Measurements from ENCODE around the gene MAPK4. TPM values are rescaled to one million over a fixed set of nuclear protein-coding genes. Genes with fewer than 3 reads are reported as not detected.
A peak's percentile ranks its signal among the peaks of the same experiment; 100 is the strongest.
"Not testable (repeated sequence)": the region's sequence is repeated elsewhere in the genome, so short reads cannot be mapped to it uniquely, and the experiment has no call there.

MAPK4 gene
- total and polyA plus RNA-seq, 3 donors from 2014 or later, result 9.3 to 18.1 (median 13.3) TPM

DNA sequence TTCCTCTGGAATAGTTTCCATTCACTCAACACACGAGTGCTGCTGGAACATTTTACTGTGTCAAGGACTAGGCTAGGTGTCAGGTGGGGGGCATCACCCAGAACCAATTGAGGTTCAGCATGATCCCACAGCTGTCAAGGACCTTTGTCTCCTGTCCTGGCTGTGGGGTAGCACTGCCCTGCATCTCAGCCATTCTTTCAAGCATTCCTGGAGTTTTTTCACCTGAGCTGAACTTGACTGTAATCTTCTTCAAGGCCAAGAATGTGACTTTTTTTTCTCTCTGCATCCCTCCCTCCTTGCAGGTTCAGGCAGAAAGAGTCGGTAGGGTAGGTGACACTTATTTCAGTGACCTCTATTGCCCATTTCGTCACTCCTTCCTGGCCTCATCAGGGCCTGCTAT is 3.5 kb downstream of the MAPK4 start:
- Histone ChIP-seq H3K27ac (no peak overlapping the region), H3K9me3 (no peaks in the 10 kb centered on the region), H3K36me3 (ENCODE audit: low read depth, missing control alignments) (no peaks in the 10 kb centered on the region), H3K27me3 (no peaks in the 10 kb centered on the region), H3K4me3 (no peak overlapping the region), H3K4me1 (peaks cover 4% of the 10 kb centered on the region)
- intact Hi-C loops (cut with DNase I; ENCODE audit: low total_unique reads), result no loop called here
- no peak for TF ChIP-seq POLR2A (IDR thresholded peaks at IDR 0.05)
- TF ChIP-seq, protein P1, sequence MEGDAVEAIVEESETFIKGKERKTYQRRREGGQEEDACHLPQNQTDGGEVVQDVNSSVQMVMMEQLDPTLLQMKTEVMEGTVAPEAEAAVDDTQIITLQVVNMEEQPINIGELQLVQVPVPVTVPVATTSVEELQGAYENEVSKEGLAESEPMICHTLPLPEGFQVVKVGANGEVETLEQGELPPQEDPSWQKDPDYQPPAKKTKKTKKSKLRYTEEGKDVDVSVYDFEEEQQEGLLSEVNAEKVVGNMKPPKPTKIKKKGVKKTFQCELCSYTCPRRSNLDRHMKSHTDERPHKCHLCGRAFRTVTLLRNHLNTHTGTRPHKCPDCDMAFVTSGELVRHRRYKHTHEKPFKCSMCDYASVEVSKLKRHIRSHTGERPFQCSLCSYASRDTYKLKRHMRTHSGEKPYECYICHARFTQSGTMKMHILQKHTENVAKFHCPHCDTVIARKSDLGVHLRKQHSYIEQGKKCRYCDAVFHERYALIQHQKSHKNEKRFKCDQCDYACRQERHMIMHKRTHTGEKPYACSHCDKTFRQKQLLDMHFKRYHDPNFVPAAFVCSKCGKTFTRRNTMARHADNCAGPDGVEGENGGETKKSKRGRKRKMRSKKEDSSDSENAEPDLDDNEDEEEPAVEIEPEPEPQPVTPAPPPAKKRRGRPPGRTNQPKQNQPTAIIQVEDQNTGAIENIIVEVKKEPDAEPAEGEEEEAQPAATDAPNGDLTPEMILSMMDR (IDR thresholded peaks at IDR 0.05), result no peak
- 69 to 73% methylated on average over 3 of the region's 3 CpGs for WGBS, 2 donors
- no peak for DNase-seq

DNA sequence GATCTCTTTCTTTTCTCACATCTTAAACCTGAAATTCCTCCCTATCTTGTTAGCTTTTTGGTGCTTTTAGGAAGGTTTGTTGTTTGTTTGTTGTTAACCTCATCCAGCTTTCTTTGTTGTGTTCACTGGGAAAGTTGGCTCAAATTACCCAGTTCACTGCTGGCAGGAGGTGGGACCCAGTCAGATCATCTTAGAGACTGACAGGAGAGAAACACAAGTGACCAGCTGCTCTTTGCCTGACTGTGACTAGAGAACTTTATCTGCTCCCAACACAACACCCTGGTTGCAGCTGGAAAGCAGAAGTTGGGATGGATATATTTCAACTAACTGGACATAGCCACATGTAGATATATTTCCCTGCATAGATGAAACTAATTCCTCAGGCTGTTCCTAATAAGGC is 10.0 kb downstream of the MAPK4 start:
- TF ChIP-seq POLR2A (IDR thresholded peaks at IDR 0.05), result no peak
- TF ChIP-seq, protein P1 (IDR thresholded peaks at IDR 0.05), result no peak
- Histone ChIP-seq H3K36me3 (ENCODE audit: low read depth, missing control alignments) (no peaks in the 10 kb centered on the region), H3K27ac (no peak overlapping the region), H3K9me3 (no peaks in the 10 kb centered on the region), H3K4me1 (no peaks in the 10 kb centered on the region), H3K4me3 (no peak overlapping the region), H3K27me3 (no peaks in the 10 kb centered on the region)
- DNase-seq, result no peak
- intact Hi-C loops (cut with DNase I; ENCODE audit: low total_unique reads), result no loop called here

DNA sequence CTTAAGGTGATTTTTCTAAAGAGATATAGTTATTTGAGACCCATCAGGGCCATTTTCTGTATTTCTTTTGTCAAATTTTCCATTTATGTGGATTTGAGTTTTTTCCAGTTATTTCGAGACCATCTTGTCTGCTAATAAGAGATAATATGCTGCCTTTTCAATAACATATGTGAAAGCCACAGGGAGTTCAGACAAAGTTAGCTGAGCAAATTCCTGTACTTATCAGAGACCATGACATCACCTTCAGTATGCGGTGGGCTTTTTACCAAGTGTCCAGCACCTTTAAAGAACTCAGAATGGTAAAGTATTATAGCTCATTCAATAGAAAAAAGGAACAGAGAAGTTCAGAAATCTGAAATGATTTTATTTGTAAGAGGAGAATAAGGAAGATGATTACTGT is 11.7 kb downstream of the MAPK4 start:
- H3K9me3 ChIP-seq, result no peaks in the 10 kb centered on the region
- no peak overlapping the region for H3K27ac ChIP-seq
- TF ChIP-seq, protein P1 (IDR thresholded peaks at IDR 0.05), result no peak
- no peak for TF ChIP-seq POLR2A (IDR thresholded peaks at IDR 0.05)
- 64 to 65% methylated on average over 2 of the region's 2 CpGs for WGBS, 2 donors
- H3K36me3 ChIP-seq (ENCODE audit: low read depth, missing control alignments), result no peaks in the 10 kb centered on the region
- intact Hi-C loops (cut with DNase I; ENCODE audit: low total_unique reads), result no loop called here
- no peak overlapping the region for H3K4me3 ChIP-seq
- DNase-seq, result no peak
- no peaks in the 10 kb centered on the region for H3K4me1 ChIP-seq
- no peaks in the 10 kb centered on the region for H3K27me3 ChIP-seq

DNA sequence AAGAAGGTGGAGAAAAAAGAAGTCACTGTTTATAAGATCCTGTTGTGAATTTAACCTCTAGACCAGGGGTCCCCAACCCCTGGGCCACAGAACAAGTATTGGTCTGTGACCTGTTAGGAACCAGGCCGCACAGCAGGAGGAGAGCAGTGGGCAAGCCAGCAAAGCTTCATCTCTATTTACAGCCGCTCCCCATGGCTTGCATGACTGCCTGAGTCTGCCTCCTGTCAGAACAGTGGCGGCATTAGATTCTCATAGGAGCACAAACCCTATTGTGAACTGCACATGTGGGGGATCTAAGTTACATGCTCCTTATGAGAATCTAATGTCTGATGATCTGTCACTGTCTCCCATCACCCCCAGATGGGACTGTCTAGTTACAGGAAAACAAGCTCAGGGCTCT is 13.3 kb downstream of the MAPK4 start:
- DNase-seq; intact Hi-C loops (cut with DNase I; ENCODE audit: low total_unique reads); H3K27ac ChIP-seq; H3K4me3 ChIP-seq; H3K9me3 ChIP-seq; H3K36me3 ChIP-seq (ENCODE audit: low read depth, missing control alignments); H3K4me1 ChIP-seq; H3K27me3 ChIP-seq: not testable (repeated sequence)
- WGBS, 2 donors, result 91 to 99% methylated on average over 3 of the region's 3 CpGs

GRCh38 chr18:50573679-50574078 is 13.8 kb downstream of the MAPK4 start:
- H3K36me3 ChIP-seq (ENCODE audit: low read depth, missing control alignments), result no peaks in the 10 kb centered on the region
- H3K27me3 ChIP-seq, result no peaks in the 10 kb centered on the region
- no peak overlapping the region for H3K4me3 ChIP-seq
- TF ChIP-seq POLR2A (IDR thresholded peaks at IDR 0.05), result no peak
- TF ChIP-seq, protein P1 (IDR thresholded peaks at IDR 0.05), result peak in 2 of 3 experiments; percentile 12
- no peaks in the 10 kb centered on the region for H3K9me3 ChIP-seq
- 76 to 95% methylated on average over 3 of the region's 3 CpGs for WGBS, 2 donors
- H3K27ac ChIP-seq, result no peak overlapping the region
- no peaks in the 10 kb centered on the region for H3K4me1 ChIP-seq
- no peak for DNase-seq
- intact Hi-C loops (cut with DNase I; ENCODE audit: low total_unique reads), result no loop called here

Measured in testis (tissue), 3 donors.